ENCODE results near the gene ACAA1. TPM values are rescaled to one million over a fixed set of nuclear protein-coding genes. Genes with fewer than 3 reads are reported as not detected.
"Not testable (repeated sequence)": the region's sequence is repeated elsewhere in the genome, so short reads cannot be mapped to it uniquely, and the experiment has no call there.

The ACAA1 gene
- total RNA-seq, 1 experiment from 2014 or later = 15.7 TPM

GRCh38 chr3:38099518-38099917 lies 37.4 kb downstream of the ACAA1 start:
- Histone ChIP-seq H3K27me3 (ENCODE audit: control insufficient read depth, insufficient read depth, low read length) (peaks cover 2% of the 10 kb centered on the region; the same call in 1 of the 2 replicates), H3K4me3 (ENCODE audit: insufficient read depth, low read depth, low read length) (no peak overlapping the region), H3K36me3 (replicated peaks; ENCODE audit: control insufficient read depth, insufficient read depth, low read length) (no peaks in the 10 kb centered on the region)
- peak; percentile 76 for DNase-seq

DNA sequence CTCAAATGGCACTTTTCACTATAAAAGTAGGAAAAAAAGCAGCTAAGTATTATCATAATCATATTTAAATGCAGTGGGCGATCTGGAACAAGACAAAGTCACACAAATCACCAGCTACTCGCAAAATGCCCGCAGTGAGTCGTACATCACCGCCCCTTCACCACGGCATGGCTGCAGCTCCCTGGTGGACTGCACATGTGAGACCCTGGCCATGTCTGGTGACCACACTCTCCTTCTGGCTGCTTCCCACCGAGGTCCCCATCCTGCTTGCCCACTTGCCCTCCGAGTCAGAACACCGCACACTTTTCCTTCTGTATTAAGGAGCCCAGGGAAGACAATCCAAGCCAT lies 38.6 kb downstream of the ACAA1 start:
- Histone ChIP-seq H3K4me3 (ENCODE audit: insufficient read depth, low read depth, low read length) (no peak overlapping the region), H3K27me3 (ENCODE audit: control insufficient read depth, insufficient read depth, low read length) (peaks cover 2% of the 10 kb centered on the region; the same call in 1 of the 2 replicates), H3K36me3 (replicated peaks; ENCODE audit: control insufficient read depth, insufficient read depth, low read length) (no peaks in the 10 kb centered on the region)
- no peak for DNase-seq

- no peak for DNase-seq
- H3K36me3 ChIP-seq (replicated peaks; ENCODE audit: control insufficient read depth, insufficient read depth, low read length) = no peaks in the 10 kb centered on the region
- H3K4me3 ChIP-seq (ENCODE audit: insufficient read depth, low read depth, low read length) = no peak overlapping the region
- H3K27me3 ChIP-seq (ENCODE audit: control insufficient read depth, insufficient read depth, low read length) = peaks cover 2% of the 10 kb centered on the region; the same call in 1 of the 2 replicates
Observed at GRCh38 chr3:38097446-38098375, 39.2 kb downstream of the ACAA1 start.

DNA sequence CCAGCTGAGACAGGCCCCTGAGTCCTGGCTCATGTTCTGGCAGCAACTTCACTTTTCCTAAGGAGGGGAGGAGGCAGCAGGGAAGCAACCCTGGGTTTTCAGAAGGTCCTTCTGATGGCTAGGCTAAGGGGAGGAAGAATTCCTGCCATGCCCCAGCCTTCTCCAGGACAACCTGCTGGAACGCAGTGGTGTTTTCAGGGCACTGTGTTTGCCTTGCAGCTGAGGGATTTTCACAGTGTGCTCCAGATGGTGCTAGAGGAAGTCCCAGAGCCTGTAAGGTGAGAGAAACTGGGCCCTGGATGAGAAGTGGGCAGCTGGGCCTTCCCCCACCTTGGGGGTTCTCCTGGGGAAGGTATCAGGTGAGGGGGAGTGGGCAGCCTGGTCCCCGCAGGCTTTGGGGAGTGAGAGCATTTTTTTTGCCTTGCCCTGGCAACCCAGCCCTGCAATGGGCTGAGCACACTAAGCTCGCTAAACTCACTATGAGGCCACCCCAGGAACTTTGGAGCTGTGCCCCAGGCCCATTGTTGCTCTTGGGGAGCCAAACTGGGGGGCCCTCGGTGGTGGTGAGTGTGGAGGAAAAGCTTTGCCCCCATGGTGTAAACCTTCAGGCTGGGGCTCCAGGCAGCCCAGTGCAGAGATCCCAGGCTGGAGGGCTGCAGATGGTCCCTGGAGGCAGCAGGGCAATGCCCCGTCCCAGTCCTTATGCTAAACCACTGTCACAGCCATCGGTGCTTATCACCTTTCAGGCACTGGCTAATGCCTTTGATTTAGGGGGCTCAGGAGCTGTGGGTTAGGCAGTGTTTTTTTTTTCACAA lies 41.1 kb downstream of the ACAA1 start:
- no peak overlapping the region for H3K4me3 ChIP-seq (ENCODE audit: insufficient read depth, low read depth, low read length)
- no peak for DNase-seq
- H3K27me3 ChIP-seq (ENCODE audit: control insufficient read depth, insufficient read depth, low read length) = peaks cover 2% of the 10 kb centered on the region; the same call in 1 of the 2 replicates
- no peaks in the 10 kb centered on the region for H3K36me3 ChIP-seq (replicated peaks; ENCODE audit: control insufficient read depth, insufficient read depth, low read length)

GRCh38 chr3:38094999-38095398 lies 41.9 kb downstream of the ACAA1 start:
- H3K4me3 ChIP-seq (ENCODE audit: insufficient read depth, low read depth, low read length) = no peak overlapping the region
- no peaks in the 10 kb centered on the region for H3K36me3 ChIP-seq (replicated peaks; ENCODE audit: control insufficient read depth, insufficient read depth, low read length)
- H3K27me3 ChIP-seq (ENCODE audit: control insufficient read depth, insufficient read depth, low read length) = peaks cover 2% of the 10 kb centered on the region; the same call in 1 of the 2 replicates
- no peak for DNase-seq

DNA sequence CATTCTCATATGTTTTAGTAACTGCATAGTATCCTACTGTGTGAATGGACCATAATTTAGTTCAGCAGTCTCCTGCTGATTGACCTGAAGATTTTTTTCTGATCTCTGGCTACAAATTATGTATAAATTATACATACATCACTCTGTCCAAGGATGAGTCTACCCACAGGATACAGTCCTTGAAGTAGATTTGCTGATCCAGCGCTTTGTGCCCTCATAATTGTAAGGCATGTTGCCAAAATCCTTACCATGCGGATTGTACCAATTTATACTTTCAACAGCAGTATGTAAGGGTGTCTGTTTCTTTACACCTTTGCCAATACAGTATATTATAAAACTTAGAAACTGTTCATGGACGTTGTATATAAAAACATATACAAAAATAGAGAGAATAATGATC lies 46.5 kb downstream of the ACAA1 start:
- Histone ChIP-seq H3K27me3 (ENCODE audit: control insufficient read depth, insufficient read depth, low read length) (no peaks in the 10 kb centered on the region), H3K4me3 (ENCODE audit: insufficient read depth, low read depth, low read length) (no peak overlapping the region)
- DNase-seq = no peak

GRCh38 chr3:38089163-38089562 lies 47.8 kb downstream of the ACAA1 start:
- DNase-seq = no peak
- no peaks in the 10 kb centered on the region for H3K36me3 ChIP-seq (replicated peaks; ENCODE audit: control insufficient read depth, insufficient read depth, low read length)
- H3K4me3 ChIP-seq (ENCODE audit: insufficient read depth, low read depth, low read length) = no peak overlapping the region
- no peaks in the 10 kb centered on the region for H3K27me3 ChIP-seq (ENCODE audit: control insufficient read depth, insufficient read depth, low read length)

More for the DNA sequence above, 46.5 kb downstream of the ACAA1 start:
- no peaks in the 10 kb centered on the region for H3K36me3 ChIP-seq (replicated peaks; ENCODE audit: control insufficient read depth, insufficient read depth, low read length)

DNA sequence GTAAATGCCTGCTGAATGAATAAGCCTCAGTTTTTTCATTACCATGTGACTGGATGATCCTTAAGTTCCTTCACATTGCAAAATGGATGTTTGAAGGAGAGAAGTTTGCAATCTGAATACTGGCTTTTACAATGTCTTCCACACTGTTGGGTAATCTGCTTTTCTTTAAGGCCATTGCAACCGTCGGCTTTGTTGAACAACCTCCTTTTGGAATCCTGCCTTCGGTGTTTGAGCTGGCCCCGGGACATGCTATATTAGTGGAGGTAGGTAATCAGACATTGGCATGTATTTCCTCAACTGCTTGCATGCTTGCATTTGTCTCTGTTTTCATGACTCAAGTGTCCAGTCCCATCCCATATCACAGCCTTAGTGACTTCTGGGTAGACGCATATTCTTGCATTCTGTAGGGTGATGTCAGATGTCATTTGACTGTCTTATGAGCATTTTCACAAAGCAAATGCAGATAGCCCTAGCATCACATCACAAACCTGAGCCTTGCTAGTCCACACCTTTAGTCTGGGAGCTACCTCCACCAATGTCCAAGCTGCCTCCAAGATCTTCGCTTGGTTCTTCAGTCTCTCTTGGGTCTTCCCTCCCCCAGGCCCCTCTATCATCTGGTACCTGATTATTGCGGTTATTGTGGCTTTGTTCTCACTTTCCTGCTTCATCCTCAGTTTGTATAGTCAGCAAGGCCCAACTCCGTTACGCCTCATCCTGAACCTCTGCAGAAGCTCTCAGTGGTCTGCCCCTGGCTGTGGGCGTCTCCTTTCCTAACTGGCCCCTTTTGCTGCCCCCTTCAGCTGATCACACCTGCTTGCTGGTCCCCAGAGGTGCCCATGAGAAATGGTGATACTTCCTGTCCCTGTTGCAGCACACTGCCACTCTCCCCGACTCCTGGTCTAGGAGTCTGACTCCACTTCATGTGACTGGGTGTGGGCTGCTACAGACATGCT lies 48.5 kb downstream of the ACAA1 start:
- peak; percentile 10 for DNase-seq
- Histone ChIP-seq H3K4me3 (ENCODE audit: insufficient read depth, low read depth, low read length) (no peak overlapping the region), H3K27me3 (ENCODE audit: control insufficient read depth, insufficient read depth, low read length) (no peaks in the 10 kb centered on the region), H3K36me3 (replicated peaks; ENCODE audit: control insufficient read depth, insufficient read depth, low read length) (no peaks in the 10 kb centered on the region)

DNA sequence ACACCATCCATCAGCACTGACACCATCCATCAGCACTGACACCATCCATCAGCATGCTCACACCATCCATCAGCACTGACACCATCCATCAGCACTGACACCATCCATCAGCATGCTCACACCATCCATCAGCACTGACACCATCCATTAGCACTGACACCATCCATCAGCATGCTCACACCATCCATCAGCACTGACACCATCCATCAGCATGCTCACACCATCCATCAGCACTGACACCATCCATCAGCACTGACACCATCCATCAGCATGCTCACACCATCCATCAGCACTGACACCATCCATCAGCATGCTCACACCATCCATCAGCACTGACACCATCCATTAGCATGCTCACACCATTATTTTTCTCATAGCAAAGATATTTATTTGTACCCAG lies 49.6 kb downstream of the ACAA1 start:
- not testable (repeated sequence) for H3K36me3 ChIP-seq (replicated peaks; ENCODE audit: control insufficient read depth, insufficient read depth, low read length); H3K27me3 ChIP-seq (ENCODE audit: control insufficient read depth, insufficient read depth, low read length); H3K4me3 ChIP-seq (ENCODE audit: insufficient read depth, low read depth, low read length); DNase-seq

DNA sequence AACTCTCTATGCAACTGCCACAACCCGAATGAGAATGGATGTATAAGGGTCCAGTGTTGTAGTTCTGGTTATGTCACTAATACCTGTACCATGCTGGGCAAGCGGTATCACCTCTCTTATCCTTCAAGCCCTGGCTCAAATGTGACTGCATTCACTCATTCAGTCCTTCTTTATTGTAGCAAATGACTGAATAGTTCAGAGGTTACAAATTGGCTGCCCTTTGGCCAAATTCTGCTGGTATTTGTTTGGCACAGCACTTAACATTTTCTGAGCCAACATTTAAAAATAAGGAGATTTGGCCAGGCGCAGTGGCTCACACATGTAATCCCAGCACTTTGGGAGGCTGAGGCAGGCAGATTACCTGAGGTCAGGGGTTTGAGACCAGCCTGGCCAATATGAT lies 50.4 kb downstream of the ACAA1 start:
- H3K4me3 ChIP-seq (ENCODE audit: insufficient read depth, low read depth, low read length) = no peak overlapping the region
- H3K27me3 ChIP-seq (ENCODE audit: control insufficient read depth, insufficient read depth, low read length) = no peaks in the 10 kb centered on the region
- no peak for DNase-seq

DNA sequence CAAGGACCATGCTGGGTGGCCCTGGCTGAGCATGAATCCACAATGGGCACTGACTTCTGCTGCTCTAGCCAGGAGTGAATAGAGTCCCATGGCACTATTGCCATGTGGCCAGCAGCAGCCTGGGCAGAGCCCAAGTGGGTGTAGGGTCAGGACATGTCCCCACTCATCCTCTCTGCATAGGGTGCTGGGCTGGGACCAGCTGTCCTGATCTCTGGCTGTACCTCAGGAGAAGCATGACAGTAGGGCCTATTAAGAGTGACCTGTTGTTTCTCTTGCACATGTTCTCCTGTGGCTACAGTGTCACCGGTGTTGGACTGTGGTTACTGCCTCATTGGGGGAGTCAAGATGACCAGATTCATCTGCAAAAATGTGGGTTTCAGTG lies 51.0 kb downstream of the ACAA1 start:
- no peaks in the 10 kb centered on the region for H3K36me3 ChIP-seq (replicated peaks; ENCODE audit: control insufficient read depth, insufficient read depth, low read length)
- H3K27me3 ChIP-seq (ENCODE audit: control insufficient read depth, insufficient read depth, low read length) = no peaks in the 10 kb centered on the region
- peak; percentile 10 for DNase-seq
- no peak overlapping the region for H3K4me3 ChIP-seq (ENCODE audit: insufficient read depth, low read depth, low read length)

More for the DNA sequence above, 50.4 kb downstream of the ACAA1 start:
- H3K36me3 ChIP-seq (replicated peaks; ENCODE audit: control insufficient read depth, insufficient read depth, low read length) = no peaks in the 10 kb centered on the region

GRCh38 chr3:38085311-38085942 lies 51.5 kb downstream of the ACAA1 start:
- peak; percentile 37 for DNase-seq
- Histone ChIP-seq H3K36me3 (replicated peaks; ENCODE audit: control insufficient read depth, insufficient read depth, low read length) (no peaks in the 10 kb centered on the region), H3K4me3 (ENCODE audit: insufficient read depth, low read depth, low read length) (no peak overlapping the region)

GRCh38 chr3:38084334-38085310 lies 52.3 kb downstream of the ACAA1 start:
- H3K27me3 ChIP-seq (ENCODE audit: control insufficient read depth, insufficient read depth, low read length) = no peaks in the 10 kb centered on the region
- H3K4me3 ChIP-seq (ENCODE audit: insufficient read depth, low read depth, low read length) = no peak overlapping the region
- peak; percentile 62 for DNase-seq
- no peaks in the 10 kb centered on the region for H3K36me3 ChIP-seq (replicated peaks; ENCODE audit: control insufficient read depth, insufficient read depth, low read length)

More at GRCh38 chr3:38085311-38085942, 51.5 kb downstream of the ACAA1 start:
- no peaks in the 10 kb centered on the region for H3K27me3 ChIP-seq (ENCODE audit: control insufficient read depth, insufficient read depth, low read length)
